ENCODE measurements around the gene ANXA11.

The ANXA11 gene

GRCh38 chr10:80165173-80165572 lies 40.2 kb downstream of the ANXA11 start:
- DNase-seq (ENCODE audit: low spot score), result no peak

- no peak for DNase-seq (ENCODE audit: low spot score)
These were observed 40.7 kb downstream of the ANXA11 start for GRCh38 chr10:80164596-80164995.

GRCh38 chr10:80163741-80164341 lies 41.5 kb downstream of the ANXA11 start:
- no peak for DNase-seq (ENCODE audit: low spot score)

- DNase-seq (ENCODE audit: low spot score), result no peak
These were observed 43.8 kb downstream of the ANXA11 start for GRCh38 chr10:80161321-80162083.

GRCh38 chr10:80160361-80161320 lies 44.7 kb downstream of the ANXA11 start:
- DNase-seq (ENCODE audit: low spot score), result no peak

GRCh38 chr10:80159166-80159873 lies 46.0 kb downstream of the ANXA11 start:
- DNase-seq (ENCODE audit: low spot score), result no peak

GRCh38 chr10:80158598-80159127 lies 46.7 kb downstream of the ANXA11 start:
- DNase-seq (ENCODE audit: low spot score), result no peak

- no peak for DNase-seq (ENCODE audit: low spot score)
These were observed 47.2 kb downstream of the ANXA11 start for GRCh38 chr10:80158126-80158525.

- no peak for DNase-seq (ENCODE audit: low spot score)
These were observed 47.8 kb downstream of the ANXA11 start for GRCh38 chr10:80157561-80157960.

- no peak for DNase-seq (ENCODE audit: low spot score)
These were observed 49.1 kb downstream of the ANXA11 start for GRCh38 chr10:80156216-80156615.

GRCh38 chr10:80155696-80156215 lies 49.6 kb downstream of the ANXA11 start:
- DNase-seq (ENCODE audit: low spot score), result no peak

GRCh38 chr10:80154978-80155695 lies 50.2 kb downstream of the ANXA11 start:
- no peak for DNase-seq (ENCODE audit: low spot score)

- no peak for DNase-seq (ENCODE audit: low spot score)
These were observed 50.7 kb downstream of the ANXA11 start for GRCh38 chr10:80154626-80154977.

- DNase-seq (ENCODE audit: low spot score), result no peak
These were observed 51.9 kb downstream of the ANXA11 start for GRCh38 chr10:80153460-80153859.

GRCh38 chr10:80152820-80153219 lies 52.5 kb downstream of the ANXA11 start:
- no peak for DNase-seq (ENCODE audit: low spot score)

GRCh38 chr10:80150172-80150571 lies 55.2 kb downstream of the ANXA11 start:
- no peak for DNase-seq (ENCODE audit: low spot score)

GRCh38 chr10:80149123-80149522 lies 56.2 kb downstream of the ANXA11 start:
- DNase-seq (ENCODE audit: low spot score), result no peak

- DNase-seq (ENCODE audit: low spot score), result no peak
These were observed 57.1 kb downstream of the ANXA11 start for GRCh38 chr10:80148166-80148805.

- no peak for DNase-seq (ENCODE audit: low spot score)
These were observed 58.4 kb downstream of the ANXA11 start for GRCh38 chr10:80146918-80147317.
